Measurements from ENCODE around the gene LRRFIP1. TPM values are rescaled to one million over a fixed set of nuclear protein-coding genes. Genes with fewer than 3 reads are reported as not detected.

Gene LRRFIP1
- polyA plus RNA-seq, 1 donor from 2014 or later = 96.3 TPM

DNA sequence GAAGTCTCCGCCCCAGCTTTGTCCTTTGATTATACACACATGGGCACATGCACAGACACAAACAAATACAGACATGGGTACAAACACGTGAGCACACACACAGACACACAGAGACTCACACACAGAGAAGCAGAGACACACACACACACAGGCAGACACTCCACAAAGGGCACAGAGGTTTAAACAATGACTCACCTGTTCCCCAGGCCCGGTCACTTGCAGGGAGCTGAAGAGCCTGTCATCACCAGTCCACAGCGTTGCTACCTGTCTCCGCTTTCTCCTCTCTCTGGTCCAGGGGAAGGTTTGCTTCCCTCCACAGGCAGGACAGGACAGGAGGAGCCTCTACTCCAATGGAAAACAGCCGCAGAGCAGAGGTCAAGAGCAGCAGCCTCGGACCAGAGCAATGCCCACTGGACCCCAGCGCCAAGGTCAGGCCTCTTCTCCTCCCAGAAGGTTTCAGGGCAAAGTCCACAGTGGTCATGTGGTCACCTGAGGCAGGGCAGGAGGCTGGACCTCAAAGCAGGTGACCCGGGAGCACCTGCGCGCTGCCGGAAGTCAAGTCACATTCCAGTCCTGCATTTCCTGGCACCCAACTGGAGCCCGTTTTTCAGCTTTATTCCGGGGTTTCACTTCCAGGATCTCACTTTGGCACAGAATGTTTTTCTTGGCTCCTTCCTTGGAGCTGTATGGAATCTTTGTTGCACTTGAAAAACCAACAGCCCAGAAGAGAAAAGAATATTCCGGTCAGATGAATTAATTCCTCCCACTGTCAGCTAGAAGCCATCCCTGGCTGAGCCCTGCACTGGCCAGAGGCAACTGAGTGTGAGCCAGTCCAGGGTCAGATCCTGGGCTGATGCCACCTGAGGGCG is 36.9 kb upstream of the LRRFIP1 start, which contains the start of gene RAB17:
Gene RAB17, minus strand, starts transcription at position 463 of the 869 bp plus-strand sequence. CDS start 4,580 bp downstream, outside the sequence.
- no peak within 1 kb of the TSS for H3K4me2 ChIP-seq (ENCODE audit: low read length)
- no peaks in the 10 kb centered on the region for H3F3A ChIP-seq (ENCODE audit: insufficient read depth, low read length, poor library complexity, severe bottlenecking)
- no peaks in the 10 kb centered on the region for H3K36me3 ChIP-seq (ENCODE audit: insufficient read depth, low read length)
- no peaks in the 10 kb centered on the region for H3K27me3 ChIP-seq (ENCODE audit: insufficient read depth, low read depth, low read length)
- no peaks in the 10 kb centered on the region for H3K9me2 ChIP-seq (ENCODE audit: insufficient read depth, low read length)
- no peak within 1 kb of the TSS for H2AFZ ChIP-seq (ENCODE audit: low read depth, low read length)
- no peaks in the 10 kb centered on the region for H3K79me2 ChIP-seq (replicated peaks; ENCODE audit: insufficient read depth, low read length)
- H3K9me3 ChIP-seq (ENCODE audit: low read length) = no peaks in the 10 kb centered on the region
- no peak within 1 kb of the TSS for H3K4me3 ChIP-seq (ENCODE audit: low read length)
- no peak within 1 kb of the TSS for H3K9ac ChIP-seq (ENCODE audit: low read length)
- H4K20me1 ChIP-seq (ENCODE audit: insufficient read depth) = no peaks in the 10 kb centered on the region
- no peak for TF ChIP-seq POLR2AphosphoS5 (IDR thresholded peaks at IDR 0.05)
- TF ChIP-seq, protein P1, sequence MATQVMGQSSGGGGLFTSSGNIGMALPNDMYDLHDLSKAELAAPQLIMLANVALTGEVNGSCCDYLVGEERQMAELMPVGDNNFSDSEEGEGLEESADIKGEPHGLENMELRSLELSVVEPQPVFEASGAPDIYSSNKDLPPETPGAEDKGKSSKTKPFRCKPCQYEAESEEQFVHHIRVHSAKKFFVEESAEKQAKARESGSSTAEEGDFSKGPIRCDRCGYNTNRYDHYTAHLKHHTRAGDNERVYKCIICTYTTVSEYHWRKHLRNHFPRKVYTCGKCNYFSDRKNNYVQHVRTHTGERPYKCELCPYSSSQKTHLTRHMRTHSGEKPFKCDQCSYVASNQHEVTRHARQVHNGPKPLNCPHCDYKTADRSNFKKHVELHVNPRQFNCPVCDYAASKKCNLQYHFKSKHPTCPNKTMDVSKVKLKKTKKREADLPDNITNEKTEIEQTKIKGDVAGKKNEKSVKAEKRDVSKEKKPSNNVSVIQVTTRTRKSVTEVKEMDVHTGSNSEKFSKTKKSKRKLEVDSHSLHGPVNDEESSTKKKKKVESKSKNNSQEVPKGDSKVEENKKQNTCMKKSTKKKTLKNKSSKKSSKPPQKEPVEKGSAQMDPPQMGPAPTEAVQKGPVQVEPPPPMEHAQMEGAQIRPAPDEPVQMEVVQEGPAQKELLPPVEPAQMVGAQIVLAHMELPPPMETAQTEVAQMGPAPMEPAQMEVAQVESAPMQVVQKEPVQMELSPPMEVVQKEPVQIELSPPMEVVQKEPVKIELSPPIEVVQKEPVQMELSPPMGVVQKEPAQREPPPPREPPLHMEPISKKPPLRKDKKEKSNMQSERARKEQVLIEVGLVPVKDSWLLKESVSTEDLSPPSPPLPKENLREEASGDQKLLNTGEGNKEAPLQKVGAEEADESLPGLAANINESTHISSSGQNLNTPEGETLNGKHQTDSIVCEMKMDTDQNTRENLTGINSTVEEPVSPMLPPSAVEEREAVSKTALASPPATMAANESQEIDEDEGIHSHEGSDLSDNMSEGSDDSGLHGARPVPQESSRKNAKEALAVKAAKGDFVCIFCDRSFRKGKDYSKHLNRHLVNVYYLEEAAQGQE (IDR thresholded peaks at IDR 0.05; ENCODE audit: borderline replicate concordance) = no peak
- no peak for TF ChIP-seq MXI1 (conservative IDR thresholded peaks at IDR 0.05; ENCODE audit: poor library complexity, severe bottlenecking)
- no peak for TF ChIP-seq TAF1 (IDR thresholded peaks at IDR 0.05; ENCODE audit: low read depth)
- no peak for TF ChIP-seq RAD21 (conservative IDR thresholded peaks at IDR 0.05)
- H3K27ac ChIP-seq (ENCODE audit: low read length) = no peak within 1 kb of the TSS

DNA sequence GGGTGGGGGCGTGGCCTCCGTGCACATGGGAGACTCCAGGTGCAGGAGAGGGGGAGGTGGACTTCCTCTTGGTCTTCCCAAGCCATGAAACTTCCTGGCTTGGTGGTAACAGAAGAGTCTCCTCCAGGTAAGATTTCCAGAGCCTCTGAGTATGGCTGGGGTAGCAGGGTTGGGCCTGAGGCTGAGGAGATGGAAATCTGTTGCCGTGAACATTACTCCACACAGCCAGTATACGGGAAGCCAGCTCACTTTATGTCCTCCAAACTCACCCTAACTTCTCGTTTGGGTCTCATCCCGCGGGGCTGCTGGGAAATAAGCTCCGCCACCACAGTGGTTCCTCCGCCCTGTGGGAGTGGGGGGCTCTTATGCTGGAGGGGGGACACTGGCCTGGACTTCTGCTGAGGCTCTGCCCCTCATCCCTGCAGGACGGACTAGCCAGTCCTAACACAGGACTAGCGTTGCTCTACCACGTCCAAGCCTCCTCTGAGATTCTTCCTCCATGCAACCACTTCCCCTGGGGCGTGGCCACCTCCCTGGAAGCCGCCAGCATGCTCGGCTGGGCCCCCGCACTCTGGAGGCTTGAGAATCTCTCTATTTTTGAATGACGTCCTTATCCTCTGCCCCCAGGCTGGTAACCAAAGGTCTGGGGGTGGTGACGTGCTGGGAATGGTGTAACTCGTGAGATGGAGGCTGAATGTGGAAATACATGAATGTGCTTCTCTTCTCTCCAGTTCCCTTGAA is 36.1 kb upstream of the LRRFIP1 start:
- Histone ChIP-seq H4K20me1 (ENCODE audit: insufficient read depth) (no peaks in the 10 kb centered on the region), H2AFZ (ENCODE audit: low read depth, low read length) (no peak overlapping the region), H3K4me2 (ENCODE audit: low read length) (no peak overlapping the region), H3K36me3 (ENCODE audit: insufficient read depth, low read length) (no peaks in the 10 kb centered on the region), H3K79me2 (replicated peaks; ENCODE audit: insufficient read depth, low read length) (no peaks in the 10 kb centered on the region), H3K9ac (ENCODE audit: low read length) (no peak overlapping the region), H3K4me3 (ENCODE audit: low read length) (no peak overlapping the region), H3K9me3 (ENCODE audit: low read length) (no peaks in the 10 kb centered on the region), H3K27ac (ENCODE audit: low read length) (no peak overlapping the region), H3F3A (ENCODE audit: insufficient read depth, low read length, poor library complexity, severe bottlenecking) (no peaks in the 10 kb centered on the region), H3K9me2 (ENCODE audit: insufficient read depth, low read length) (no peaks in the 10 kb centered on the region), H3K27me3 (ENCODE audit: insufficient read depth, low read depth, low read length) (no peaks in the 10 kb centered on the region)
- no peak for TF ChIP-seq MXI1 (conservative IDR thresholded peaks at IDR 0.05; ENCODE audit: poor library complexity, severe bottlenecking)
- no peak for TF ChIP-seq EZH2 (IDR thresholded peaks at IDR 0.05; ENCODE audit: borderline replicate concordance, insufficient read depth, low read length, poor library complexity, severe bottlenecking)
- no peak for TF ChIP-seq EP300 (conservative IDR thresholded peaks at IDR 0.05; ENCODE audit: poor library complexity, severe bottlenecking)
- TF ChIP-seq POLR2AphosphoS5 (IDR thresholded peaks at IDR 0.05) = no peak
- TF ChIP-seq RAD21 (conservative IDR thresholded peaks at IDR 0.05) = no peak
- TF ChIP-seq TAF1 (IDR thresholded peaks at IDR 0.05; ENCODE audit: low read depth) = no peak
